Aorta (tissue), 5 donors: Measurements from ENCODE around the gene TMPRSS7. TPM values are rescaled to one million over a fixed set of nuclear protein-coding genes. Genes with fewer than 3 reads are reported as not detected.

Experiments used
- ATAC-seq: fragments of 200-7000 bp; cut with Tn5 transposase; one replicate; pipeline ENCODE4 v1.9.1; 2022; ENCODE audit warnings: moderate library complexity; ENCODE audit not compliant: low FRiP score
- DNase-seq, 2 donors: peaks; one replicate each; pipeline ENCODE4 v3.0.0-alpha.2; 2020
- H3K27ac ChIP-seq, 2 donors: one replicate each; pipeline ENCODE4 v1.5.1; 2013; ENCODE audit warnings: low read length in 2 of 2, mild to moderate bottlenecking in 2 of 2, moderate library complexity in 2 of 2, control low read depth in 1 of 2, inconsistent platforms in 1 of 2, low read depth in 1 of 2
- H3K27me3 ChIP-seq, 2 donors: one replicate each; pipeline ENCODE4 v1.6.1; 2013; ENCODE audit warnings: control low read depth in 1 of 2, low read length in 1 of 2, mild to moderate bottlenecking in 1 of 2, moderate library complexity in 1 of 2; ENCODE audit not compliant: insufficient read depth in 2 of 2, control insufficient read depth in 1 of 2
- H3K36me3 ChIP-seq, 2 donors: one replicate each; pipeline ENCODE4 v1.6.1; 2013; ENCODE audit warnings: control low read depth in 1 of 2, low read length in 1 of 2, mild to moderate bottlenecking in 1 of 2; ENCODE audit not compliant: insufficient read depth in 2 of 2, control insufficient read depth in 1 of 2
- H3K4me1 ChIP-seq, 2 donors: one replicate each; pipeline ENCODE4 v1.6.1; 2013; ENCODE audit warnings: low read length in 2 of 2, control low read depth in 1 of 2, mild to moderate bottlenecking in 1 of 2, moderate library complexity in 1 of 2; ENCODE audit not compliant: insufficient read depth in 2 of 2, control insufficient read depth in 1 of 2
- H3K4me3 ChIP-seq, 2 donors: one replicate each; pipeline ENCODE4 v1.5.1; 2013; ENCODE audit warnings: low read length in 2 of 2, control low read depth in 1 of 2, mild to moderate bottlenecking in 1 of 2
- H3K9me3 ChIP-seq: one replicate; pipeline ENCODE4 v1.6.1; 2013; ENCODE audit warnings: mild to moderate bottlenecking, low read length; ENCODE audit not compliant: control insufficient read depth
- WGBS, 2 donors: extraction: QIAGEN DNeasy Blood & Tissue Kit; methylation state at CpG; one replicate each; pipeline ENCODE4 v1.1.7; 2013; 5-methylcytosine and 5-hydroxymethylcytosine counted together
- intact Hi-C, 2 donors: fragments of 100-400 bp; cut with DNase I; formaldehyde crosslinking; loops; one replicate each; pipeline versions ENCODE4 v1.14.2 to v1.15.0; 2022
- long read RNA-seq, 2 donors: library from polyadenylated mRNA; unstranded; transcript quantifications; one replicate each; pipeline ENCODE4 v2.0.0, GENCODE V29; 2020 to 2021
- polyA plus RNA-seq, 2 donors: library from polyadenylated mRNA; stranded (reverse); fragments of 200-250 nt; gene quantifications; one replicate each; pipeline ENCODE4 v1.2.3, GENCODE V29; 2013
- total RNA-seq, 2 donors: library from RNA; stranded (reverse); fragmentation: NEBNext Ultra II Directional; extraction: Animal tissue kit (Norgen Biotek cat#: 25700); gene quantifications; one replicate each; pipeline ENCODE4 v1.2.1, GENCODE V29; 2021
- donor health status: healthy with polysubstance abuse.
- donor health status: Bipolar disorder and iron deficiency.
- donor health status: DM: no; HTN: no; CAD: no.
- donor health status: DM: no; HTN: no; CAD: no.
- donor health status: DM: yes; HTN: yes; CAD: no.

TMPRSS7 gene
- total RNA-seq: not detected
- polyA plus RNA-seq: not detected
- long read RNA-seq, donor 1: 0 reads
- long read RNA-seq, donor 2: 0 reads

- WGBS, 2 donors: 93 to 98% methylated on average over 4 of the region's 4 CpGs
These were observed at the start of gene TMPRSS7 for GRCh38 chr3:112034436-112034835. TSS of gene TMPRSS7 (plus strand) at chr3:112034736. CDS start at chr3:112034846, 110 bp downstream.

GRCh38 chr3:111986800-111987199 is 47.7 kb upstream of the TMPRSS7 start:
- no peaks in the 10 kb centered on the region for H3K9me3 ChIP-seq
- intact Hi-C loops: loop anchor here in 1 of 2 donors (5.0 kb wide), 1 partner anchor 56 kb away; no protein-coding TSS in a partner anchor
- H3K36me3 ChIP-seq: peaks cover 2 to 3% of the 10 kb centered on the region in 2 donors
- ATAC-seq: no peak
- H3K4me1 ChIP-seq: peaks cover 0 to 2% of the 10 kb centered on the region in 2 donors
- no peak overlapping the region for H3K27ac ChIP-seq
- WGBS, 2 donors: 86 to 89% methylated on average over 3 of the region's 3 CpGs
- no peak overlapping the region for H3K4me3 ChIP-seq
- no peak for DNase-seq
- no peaks in the 10 kb centered on the region for H3K27me3 ChIP-seq

More at GRCh38 chr3:112034436-112034835, at the start of gene TMPRSS7:
- H3K9me3 ChIP-seq: no peaks in the 10 kb centered on the region
- H3K4me1 ChIP-seq: no peaks in the 10 kb centered on the region
- H3K4me3 ChIP-seq: no peak within 1 kb of the TSS
- H3K36me3 ChIP-seq: no peaks in the 10 kb centered on the region
- ATAC-seq (no peak), DNase-seq (no peak)
- no peak within 1 kb of the TSS for H3K27ac ChIP-seq
- no peaks in the 10 kb centered on the region for H3K27me3 ChIP-seq
- intact Hi-C loops: no loop called here

- DNase-seq (no peak), ATAC-seq (peak; percentile 77)
- peaks cover 2 to 3% of the 10 kb centered on the region in 2 donors for H3K36me3 ChIP-seq
- intact Hi-C loops: loop anchor here in 1 of 2 donors (5.0 kb wide), 1 partner anchor 53 kb away; no protein-coding TSS in a partner anchor
- no peaks in the 10 kb centered on the region for H3K27me3 ChIP-seq
- H3K4me1 ChIP-seq: no peaks in the 10 kb centered on the region
- H3K9me3 ChIP-seq: no peaks in the 10 kb centered on the region
- no peak overlapping the region for H3K4me3 ChIP-seq
- no peak overlapping the region for H3K27ac ChIP-seq
- WGBS, 2 donors: 61 to 72% methylated on average over 3 of the region's 3 CpGs
These were observed 45.4 kb upstream of the TMPRSS7 start for GRCh38 chr3:111989061-111989678.

GRCh38 chr3:111993038-111993437 is 41.5 kb upstream of the TMPRSS7 start:
- Histone ChIP-seq H3K27ac (no peak overlapping the region), H3K27me3 (no peaks in the 10 kb centered on the region), H3K4me1 (no peaks in the 10 kb centered on the region), H3K4me3 (no peak overlapping the region), H3K36me3 (peaks cover 2 to 3% of the 10 kb centered on the region in 2 donors), H3K9me3 (no peaks in the 10 kb centered on the region)
- WGBS, 2 donors: 70 to 91% methylated on average over 2 of the region's 2 CpGs
- DNase-seq (no peak), ATAC-seq (no peak)
- intact Hi-C loops: no loop called here

- H3K27ac ChIP-seq: no peak within 1 kb of the TSS
- no peaks in the 10 kb centered on the region for H3K4me1 ChIP-seq
- H3K9me3 ChIP-seq: no peaks in the 10 kb centered on the region
- peak within 1 kb of the TSS; percentile 0 to 22 for H3K4me3 ChIP-seq
- 9 to 10% methylated on average over 30 of the region's 30 CpGs for WGBS, 2 donors
- H3K27me3 ChIP-seq: no peaks in the 10 kb centered on the region
- peak; percentile 34 for ATAC-seq
- intact Hi-C loops: no loop called here
- no peaks in the 10 kb centered on the region for H3K36me3 ChIP-seq
- peak in 1 of 2 donors; percentile 75 for DNase-seq
These were observed 35.7 kb upstream of the TMPRSS7 start, which contains the start of gene TAGLN3 for GRCh38 chr3:111998636-111999483. TSS of gene TAGLN3 (plus strand) at chr3:111998922. CDS start at chr3:111999423, 501 bp downstream.

GRCh38 chr3:111999484-112000324 is 34.8 kb upstream of the TMPRSS7 start:
- WGBS, 2 donors: 37 to 44% methylated on average over 19 of the region's 19 CpGs
- DNase-seq (no peak), ATAC-seq (no peak)
- H3K27me3 ChIP-seq: no peaks in the 10 kb centered on the region
- peak overlapping the region; percentile 0 to 22 for H3K4me3 ChIP-seq
- no peaks in the 10 kb centered on the region for H3K4me1 ChIP-seq
- no peaks in the 10 kb centered on the region for H3K36me3 ChIP-seq
- intact Hi-C loops: no loop called here
- no peak overlapping the region for H3K27ac ChIP-seq
- H3K9me3 ChIP-seq: no peaks in the 10 kb centered on the region

- Histone ChIP-seq H3K4me3 (no peak overlapping the region), H3K9me3 (no peaks in the 10 kb centered on the region), H3K4me1 (no peaks in the 10 kb centered on the region), H3K27me3 (no peaks in the 10 kb centered on the region), H3K27ac (no peak overlapping the region), H3K36me3 (no peaks in the 10 kb centered on the region)
- DNase-seq: no peak
- WGBS, 2 donors: 95 to 96% methylated on average over 5 of the region's 5 CpGs
- no peak for ATAC-seq
- intact Hi-C loops: no loop called here
These were observed 34.2 kb upstream of the TMPRSS7 start for GRCh38 chr3:112000367-112000771.

GRCh38 chr3:112000966-112001365 is 33.6 kb upstream of the TMPRSS7 start:
- ATAC-seq (no peak), DNase-seq (no peak)
- Histone ChIP-seq H3K9me3 (no peaks in the 10 kb centered on the region), H3K4me1 (no peaks in the 10 kb centered on the region), H3K36me3 (no peaks in the 10 kb centered on the region), H3K27me3 (no peaks in the 10 kb centered on the region), H3K27ac (no peak overlapping the region), H3K4me3 (no peak overlapping the region)
- 94 to 98% methylated on average over 2 of the region's 2 CpGs for WGBS, 2 donors
- intact Hi-C loops: no loop called here
